Vagina (tissue), 2 donors: ENCODE measurements around the gene PCNX1. TPM values are rescaled to one million over a fixed set of nuclear protein-coding genes. Genes with fewer than 3 reads are reported as not detected.

Source experiments
- DNase-seq, 2 donors: peaks; one replicate each; pipeline ENCODE4 v3.0.0-alpha.2; 2017; ENCODE audit errors: extremely low spot score in 2 of 2
- H3K27ac ChIP-seq: fragments of 200-600 bp; sonication (generic); one replicate; pipeline ENCODE4 v1.5.1; 2019
- H3K27me3 ChIP-seq: fragments of 200-600 bp; sonication (generic); one replicate; pipeline ENCODE4 v1.5.1; 2019
- H3K36me3 ChIP-seq, 2 donors: fragments of 200-600 bp; sonication (generic); one replicate each; pipeline ENCODE4 v1.5.1; 2017 to 2019
- H3K4me1 ChIP-seq: fragments of 200-600 bp; sonication (generic); one replicate; pipeline ENCODE4 v1.5.1; 2019
- H3K4me3 ChIP-seq, 2 donors: fragments of 200-600 bp; sonication (generic); 1 replicate in 1 of 2; 2 replicates in 1 of 2; pipeline ENCODE4 v1.5.1; 2016 to 2019
- H3K9me3 ChIP-seq: fragments of 200-600 bp; sonication (generic); one replicate; pipeline ENCODE4 v1.5.1; 2019
- POLR2A ChIP-seq, 2 donors: fragments of 450-650 bp; IDR thresholded peaks; one replicate each; pipeline ENCODE4 v1.6.1; 2017; ENCODE audit warnings: antibody characterized with exemption in 2 of 2, mild to moderate bottlenecking in 2 of 2, moderate library complexity in 2 of 2
- POLR2AphosphoS5 ChIP-seq, 2 donors: sonication (generic); formaldehyde crosslinking; IDR thresholded peaks; one replicate each; pipeline ENCODE4 v1.9.0; 2017; ENCODE audit warnings: antibody characterized with exemption in 2 of 2, mild to moderate bottlenecking in 2 of 2, low read depth in 1 of 2; ENCODE audit not compliant: insufficient read depth in 1 of 2
- intact Hi-C: fragments of 100-400 bp; cut with DNase I; formaldehyde crosslinking; loops from one replicate; pipeline ENCODE4 v1.15.1; 2023
- total RNA-seq: library from RNA; depleted of rRNA; stranded (reverse); fragments of >200 nt; gene quantifications from one replicate; pipeline ENCODE4 v1.2.3, GENCODE V29; 2016
- TF ChIP-seq, protein P1 (sequence below), 3 experiments: fragments of 450-650 bp in 2 of 3; fragments of 200-600 bp in 1 of 3; sonication (generic) in 1 of 3; IDR thresholded peaks; one replicate each; pipeline ENCODE4 v1.5.1; 2017 to 2019; ENCODE audit warnings: antibody characterized with exemption in 3 of 3, mild to moderate bottlenecking in 2 of 3, moderate library complexity in 2 of 3

The PCNX1 gene
- total RNA-seq, 1 donor from 2014 or later, result 59.7 TPM

DNA sequence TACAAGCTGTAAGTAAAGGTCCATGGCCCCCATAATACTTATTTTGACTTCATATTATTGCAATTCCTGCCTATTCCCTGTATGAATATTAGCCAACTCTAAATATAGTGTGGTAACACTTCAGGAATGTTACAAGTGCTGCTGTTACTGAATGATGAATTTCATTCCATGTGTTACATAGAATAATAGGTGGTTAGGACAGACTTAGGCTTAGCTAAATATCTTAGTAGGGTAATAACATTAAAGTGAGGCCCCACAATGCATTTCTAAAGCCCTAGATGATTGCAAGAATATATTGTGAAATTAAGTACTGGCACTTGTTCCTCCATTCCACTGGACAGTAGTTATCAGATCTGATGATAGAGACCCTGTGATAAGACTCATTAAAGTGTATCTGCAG is 182.7 kb downstream of the PCNX1 start:
- Histone ChIP-seq H3K9me3 (no peaks in the 10 kb centered on the region), H3K4me1 (no peaks in the 10 kb centered on the region), H3K36me3 (peaks cover 7 to 47% of the 10 kb centered on the region in 2 donors), H3K4me3 (no peak overlapping the region), H3K27me3 (no peaks in the 10 kb centered on the region), H3K27ac (no peak overlapping the region)
- intact Hi-C loops, result no loop called here
- TF ChIP-seq POLR2A (IDR thresholded peaks at IDR 0.05) (no peak), POLR2AphosphoS5 (IDR thresholded peaks at IDR 0.05; ENCODE audit: insufficient read depth in 1 of 2, low read depth in 1 of 2) (no peak)
- TF ChIP-seq, protein P1, sequence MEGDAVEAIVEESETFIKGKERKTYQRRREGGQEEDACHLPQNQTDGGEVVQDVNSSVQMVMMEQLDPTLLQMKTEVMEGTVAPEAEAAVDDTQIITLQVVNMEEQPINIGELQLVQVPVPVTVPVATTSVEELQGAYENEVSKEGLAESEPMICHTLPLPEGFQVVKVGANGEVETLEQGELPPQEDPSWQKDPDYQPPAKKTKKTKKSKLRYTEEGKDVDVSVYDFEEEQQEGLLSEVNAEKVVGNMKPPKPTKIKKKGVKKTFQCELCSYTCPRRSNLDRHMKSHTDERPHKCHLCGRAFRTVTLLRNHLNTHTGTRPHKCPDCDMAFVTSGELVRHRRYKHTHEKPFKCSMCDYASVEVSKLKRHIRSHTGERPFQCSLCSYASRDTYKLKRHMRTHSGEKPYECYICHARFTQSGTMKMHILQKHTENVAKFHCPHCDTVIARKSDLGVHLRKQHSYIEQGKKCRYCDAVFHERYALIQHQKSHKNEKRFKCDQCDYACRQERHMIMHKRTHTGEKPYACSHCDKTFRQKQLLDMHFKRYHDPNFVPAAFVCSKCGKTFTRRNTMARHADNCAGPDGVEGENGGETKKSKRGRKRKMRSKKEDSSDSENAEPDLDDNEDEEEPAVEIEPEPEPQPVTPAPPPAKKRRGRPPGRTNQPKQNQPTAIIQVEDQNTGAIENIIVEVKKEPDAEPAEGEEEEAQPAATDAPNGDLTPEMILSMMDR (IDR thresholded peaks at IDR 0.05), result no peak
- DNase-seq, result no peak

DNA sequence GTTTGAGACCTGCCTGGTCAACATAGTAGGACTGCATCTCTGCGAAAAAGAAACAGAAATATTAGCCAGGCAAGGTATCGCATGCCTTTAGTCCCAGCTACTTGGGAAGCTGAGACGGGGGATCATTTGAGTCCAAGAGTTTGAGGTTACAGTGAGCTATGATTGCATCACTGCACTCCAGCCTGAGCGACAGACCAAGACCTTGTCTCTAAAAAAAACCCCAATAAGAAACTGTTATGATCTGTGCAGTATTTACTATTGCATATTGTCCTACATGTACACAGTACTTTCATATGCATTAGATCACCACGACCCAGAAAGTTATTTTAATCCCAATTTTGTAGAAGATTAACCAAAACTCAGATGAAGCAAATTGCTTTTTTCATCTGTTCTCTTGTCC is 187.5 kb downstream of the PCNX1 start:
- H3K27ac ChIP-seq, result no peak overlapping the region
- H3K4me1 ChIP-seq, result no peaks in the 10 kb centered on the region
- TF ChIP-seq, protein P1 (IDR thresholded peaks at IDR 0.05), result no peak
- TF ChIP-seq POLR2A (IDR thresholded peaks at IDR 0.05), result no peak
- TF ChIP-seq POLR2AphosphoS5 (IDR thresholded peaks at IDR 0.05; ENCODE audit: insufficient read depth in 1 of 2, low read depth in 1 of 2), result no peak
- H3K4me3 ChIP-seq, result no peak overlapping the region
- DNase-seq, result no peak
- peaks cover 0 to 24% of the 10 kb centered on the region in 2 donors for H3K36me3 ChIP-seq
- no peaks in the 10 kb centered on the region for H3K9me3 ChIP-seq
- H3K27me3 ChIP-seq, result no peaks in the 10 kb centered on the region
- intact Hi-C loops, result no loop called here

DNA sequence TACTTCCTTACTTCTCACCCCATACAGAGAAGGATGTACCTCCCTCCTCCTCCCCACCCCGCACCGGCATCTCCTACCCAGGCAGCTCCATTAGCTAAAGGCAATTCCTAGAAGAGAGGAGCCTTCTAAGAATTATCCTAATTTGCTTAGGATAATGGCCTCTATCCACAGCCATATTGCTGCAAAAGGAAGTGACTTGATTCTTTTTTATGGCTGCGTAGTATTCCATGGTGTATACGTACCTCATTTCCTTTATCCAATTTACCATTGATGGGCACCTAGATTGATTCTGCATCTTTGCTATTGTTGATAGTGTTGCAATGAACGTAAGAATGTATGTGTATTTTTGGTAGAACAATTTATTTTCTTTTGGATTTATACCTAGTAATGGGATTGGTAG is 189.7 kb downstream of the PCNX1 start:
- DNase-seq, result no peak
- no peaks in the 10 kb centered on the region for H3K9me3 ChIP-seq
- intact Hi-C loops, result no loop called here
- peaks cover 0 to 11% of the 10 kb centered on the region in 2 donors for H3K36me3 ChIP-seq
- TF ChIP-seq, protein P1 (IDR thresholded peaks at IDR 0.05), result no peak
- no peak for TF ChIP-seq POLR2A (IDR thresholded peaks at IDR 0.05)
- TF ChIP-seq POLR2AphosphoS5 (IDR thresholded peaks at IDR 0.05; ENCODE audit: insufficient read depth in 1 of 2, low read depth in 1 of 2), result no peak
- no peak overlapping the region for H3K27ac ChIP-seq
- H3K27me3 ChIP-seq, result no peaks in the 10 kb centered on the region
- H3K4me3 ChIP-seq, result no peak overlapping the region
- H3K4me1 ChIP-seq, result no peaks in the 10 kb centered on the region

DNA sequence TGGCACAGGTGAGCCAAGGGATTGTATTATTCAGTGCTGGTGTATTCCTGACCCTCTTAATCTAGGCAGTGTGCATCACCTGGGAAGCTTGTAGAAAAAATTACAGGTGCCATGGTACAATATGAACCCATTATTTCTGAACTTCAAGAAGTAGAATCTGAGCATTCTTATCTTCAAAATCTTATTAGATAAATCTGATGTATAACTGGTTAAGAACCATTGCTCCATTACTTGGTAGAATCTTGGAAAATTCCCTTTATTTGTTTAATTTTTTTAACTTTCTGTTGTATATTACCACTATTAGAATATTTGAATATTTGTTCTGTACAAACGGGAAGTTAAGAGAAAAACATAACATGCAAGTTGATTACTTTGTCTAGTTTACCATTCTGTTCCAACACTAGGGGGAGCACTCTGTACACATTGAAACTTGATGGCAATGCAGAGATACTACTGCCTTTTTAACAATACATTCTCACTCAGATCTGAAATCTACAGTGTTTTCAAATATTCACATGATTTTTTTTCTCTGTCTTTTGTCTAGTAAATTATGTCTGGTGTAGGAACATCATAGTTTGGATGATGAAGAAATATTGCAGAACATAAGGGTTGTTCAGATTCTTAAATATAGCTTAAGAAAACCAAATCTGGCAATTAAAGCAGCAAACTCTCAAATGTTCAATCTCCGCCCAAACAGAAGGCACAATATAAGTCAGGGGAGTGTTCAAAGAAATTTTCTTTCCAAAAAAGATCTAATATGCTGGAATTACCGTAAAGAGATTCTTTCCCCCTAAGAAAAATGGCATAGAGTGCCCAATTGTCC is 196.6 kb downstream of the PCNX1 start:
- H3K4me3 ChIP-seq, result no peak overlapping the region
- no peaks in the 10 kb centered on the region for H3K27me3 ChIP-seq
- TF ChIP-seq, protein P1 (IDR thresholded peaks at IDR 0.05), result peak; percentile 26 to 47 (median 33)
- TF ChIP-seq POLR2AphosphoS5 (IDR thresholded peaks at IDR 0.05; ENCODE audit: insufficient read depth in 1 of 2, low read depth in 1 of 2), result no peak
- no peak for TF ChIP-seq POLR2A (IDR thresholded peaks at IDR 0.05)
- intact Hi-C loops, result no loop called here
- no peak for DNase-seq
- H3K27ac ChIP-seq, result no peak overlapping the region
- H3K36me3 ChIP-seq, result peaks cover 0 to 42% of the 10 kb centered on the region in 2 donors
- H3K4me1 ChIP-seq, result no peaks in the 10 kb centered on the region
- H3K9me3 ChIP-seq, result no peaks in the 10 kb centered on the region

DNA sequence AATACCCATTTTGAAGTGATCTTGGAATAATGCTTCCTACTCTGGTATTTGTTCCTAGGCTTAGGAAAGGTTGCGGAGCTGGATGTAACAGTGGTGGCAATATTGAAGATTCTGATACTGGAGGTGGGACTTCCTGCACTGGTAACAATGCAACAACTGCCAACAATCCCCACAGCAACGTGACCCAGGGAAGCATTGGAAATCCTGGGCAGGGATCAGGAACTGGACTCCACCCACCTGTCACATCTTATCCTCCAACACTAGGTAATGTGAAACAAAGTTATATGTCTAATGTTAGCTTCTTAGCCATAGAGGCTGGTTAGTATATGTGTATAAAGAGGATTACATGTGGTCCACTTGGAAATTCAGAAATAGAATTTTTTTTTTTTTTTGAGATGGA is 197.9 kb downstream of the PCNX1 start:
- Histone ChIP-seq H3K27me3 (no peaks in the 10 kb centered on the region), H3K9me3 (no peaks in the 10 kb centered on the region), H3K36me3 (peaks cover 0 to 54% of the 10 kb centered on the region in 2 donors), H3K27ac (no peak overlapping the region), H3K4me1 (no peaks in the 10 kb centered on the region), H3K4me3 (no peak overlapping the region)
- TF ChIP-seq, protein P1 (IDR thresholded peaks at IDR 0.05), result no peak
- TF ChIP-seq POLR2AphosphoS5 (IDR thresholded peaks at IDR 0.05; ENCODE audit: insufficient read depth in 1 of 2, low read depth in 1 of 2) (no peak), POLR2A (IDR thresholded peaks at IDR 0.05) (no peak)
- intact Hi-C loops, result no loop called here
- DNase-seq, result no peak
